GM23248 (cell line): ENCODE results near the gene PKD1. TPM values are rescaled to one million over a fixed set of nuclear protein-coding genes. Genes with fewer than 3 reads are reported as not detected.
"Not testable (repeated sequence)": the region's sequence is repeated elsewhere in the genome, so short reads cannot be mapped to it uniquely, and the experiment has no call there.

Source experiments
- DNase-seq: peaks from one replicate; pipeline ENCODE4 v3.0.0-alpha.2; 2015
- H2AFZ ChIP-seq: fragments of 200-600 bp; sonication (generic); 2 replicates; pipeline ENCODE4 v1.6.1; 2016; ENCODE audit warnings: antibody characterized with exemption
- H3F3A ChIP-seq: fragments of 200-600 bp; sonication (generic); 2 replicates; pipeline ENCODE4 v1.6.1; 2016; ENCODE audit warnings: mild to moderate bottlenecking, antibody characterized with exemption, mixed run types; ENCODE audit not compliant: insufficient read depth
- H3K27ac ChIP-seq: fragments of 200-600 bp; sonication (generic); 2 replicates; pipeline ENCODE4 v1.5.1; 2016; ENCODE audit warnings: mild to moderate bottlenecking
- H3K27me3 ChIP-seq: fragments of 200-600 bp; sonication (generic); replicated peaks from 2 replicates; pipeline ENCODE4 v1.6.1; 2016; ENCODE audit warnings: mild to moderate bottlenecking; ENCODE audit not compliant: insufficient read depth
- H3K36me3 ChIP-seq: fragments of 200-600 bp; sonication (generic); 2 replicates; pipeline ENCODE4 v1.6.1; 2016; ENCODE audit warnings: low read depth, mild to moderate bottlenecking
- H3K4me1 ChIP-seq: fragments of 200-600 bp; sonication (generic); 2 replicates; pipeline ENCODE4 v1.6.1; 2016; ENCODE audit warnings: mild to moderate bottlenecking; ENCODE audit not compliant: insufficient read depth
- H3K4me2 ChIP-seq: fragments of 200-600 bp; sonication (generic); one replicate; pipeline ENCODE4 v1.6.1; 2016; ENCODE audit warnings: mild to moderate bottlenecking; ENCODE audit not compliant: unreplicated experiment
- H3K4me3 ChIP-seq: fragments of 200-600 bp; sonication (generic); 2 replicates; pipeline ENCODE4 v1.5.1; 2016; ENCODE audit warnings: mild to moderate bottlenecking
- H3K79me2 ChIP-seq: fragments of 200-600 bp; sonication (generic); 2 replicates; pipeline ENCODE4 v1.6.1; 2016; ENCODE audit warnings: mild to moderate bottlenecking; ENCODE audit not compliant: insufficient read depth
- H3K9ac ChIP-seq: fragments of 200-600 bp; sonication (generic); 2 replicates; pipeline ENCODE4 v1.6.1; 2016; ENCODE audit warnings: mild to moderate bottlenecking
- H3K9me2 ChIP-seq: fragments of 200-600 bp; sonication (generic); 2 replicates; pipeline ENCODE4 v1.6.1; 2016; ENCODE audit warnings: mixed run types, mild to moderate bottlenecking, moderate library complexity; ENCODE audit not compliant: insufficient read depth
- H3K9me3 ChIP-seq: fragments of 200-600 bp; sonication (generic); one replicate; pipeline ENCODE4 v1.6.1; 2017; ENCODE audit warnings: low read depth
- H4K20me1 ChIP-seq: fragments of 200-600 bp; sonication (generic); 2 replicates; pipeline ENCODE4 v1.6.0; 2016; ENCODE audit not compliant: insufficient read depth
- WGBS, 2 experiments: methylation state at CpG; one replicate each; pipeline ENCODE4 v1.1.6; 2015 to 2017; ENCODE audit warnings: low lambda C conversion rate in 2 of 2, low coverage in 1 of 2; ENCODE audit errors: missing lambda C conversion rate in 2 of 2; 5-methylcytosine and 5-hydroxymethylcytosine counted together
- in situ Hi-C: fragments of 300-500 bp; cut with MboI; formaldehyde crosslinking; loops from 2 replicates; pipeline ENCODE4 v1.15.0; 2020
- polyA plus RNA-seq: library from polyadenylated mRNA; unstranded; fragments of >200 nt; fragmentation: Nextera tagmentation; extraction: Ambion mirVana; gene quantifications from 2 replicates; pipeline ENCODE4 v1.2.1, GENCODE V29; 2016
- total RNA-seq: library from RNA; depleted of rRNA; stranded (reverse); fragments of >200 nt; shearing (Covaris generic); gene quantifications from 2 replicates; pipeline ENCODE4 v1.2.3, GENCODE V29; 2014

PKD1 gene
- total and polyA plus RNA-seq, 2 experiments from 2014 or later: 48.4 to 201 TPM

DNA sequence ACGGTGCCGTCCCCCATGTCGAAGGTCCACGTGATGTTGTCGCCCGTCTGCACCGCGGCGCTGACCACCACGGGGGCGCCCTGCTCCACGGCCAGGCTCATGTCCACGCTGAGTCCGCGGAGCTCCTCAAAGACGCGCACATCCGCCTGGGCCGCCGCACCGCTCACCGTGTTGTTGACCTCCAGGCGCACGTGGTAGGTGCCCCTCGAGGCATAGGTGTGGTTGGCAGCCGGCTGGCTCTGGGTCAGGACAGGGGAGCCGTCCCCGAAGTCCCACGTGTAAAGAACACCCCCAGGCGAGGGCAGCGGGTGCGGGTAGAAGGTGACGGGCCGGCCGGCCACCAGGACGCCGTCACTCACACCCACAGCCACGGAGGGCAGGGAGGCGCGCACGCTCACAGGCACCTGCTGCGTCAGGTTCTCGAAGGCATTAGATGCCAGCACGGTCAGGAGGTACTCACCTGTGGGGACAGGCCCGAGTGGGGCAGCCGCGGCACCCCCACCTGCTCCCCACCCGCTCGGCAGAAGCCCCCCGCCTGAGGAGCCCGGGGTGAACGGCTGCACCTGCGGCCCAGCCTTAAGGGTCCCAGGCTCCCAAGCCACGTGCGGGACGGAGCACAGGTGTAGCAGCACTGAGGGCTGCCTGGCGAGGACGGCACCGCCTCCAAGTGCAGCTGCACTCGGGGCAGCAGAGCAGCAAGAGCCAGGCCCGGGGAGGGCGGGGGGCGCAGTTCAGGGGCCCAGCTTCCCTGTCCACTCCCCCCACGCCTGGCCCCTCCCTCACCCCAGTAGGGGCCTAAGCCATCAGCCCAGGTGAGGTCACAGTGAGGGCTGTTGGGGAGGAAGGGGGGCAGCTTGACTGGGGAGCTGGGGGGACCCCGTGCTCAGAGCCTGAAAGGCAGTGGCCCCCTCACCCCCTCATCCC lies 24.0 kb downstream of the PKD1 start:
- in situ Hi-C loops, H3K36me3 ChIP-seq: not testable (repeated sequence)
- peaks cover 39% of the 10 kb centered on the region for H3K79me2 ChIP-seq

DNA sequence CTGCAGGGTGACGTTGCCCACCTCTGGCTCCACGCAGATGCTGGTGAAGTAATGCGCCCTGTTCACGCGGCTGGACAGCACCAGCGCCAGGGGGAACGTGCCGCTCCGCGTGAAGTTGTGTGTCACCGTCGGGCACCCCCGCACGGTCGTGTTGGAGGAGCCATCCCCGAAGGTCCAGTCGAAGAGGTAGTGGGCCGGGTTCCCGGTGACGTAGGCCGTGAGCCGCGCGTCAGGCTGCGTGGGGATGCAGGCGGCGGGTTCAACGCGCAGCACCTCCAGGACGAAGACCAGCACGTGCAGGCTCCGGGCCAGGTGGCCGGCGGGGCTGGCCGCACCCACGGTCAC lies 24.7 kb downstream of the PKD1 start:
- WGBS, 2 experiments: 95 to 96% methylated on average over 35 to 36 of the region's 36 CpGs
- H3K4me2 ChIP-seq, DNase-seq, H4K20me1 ChIP-seq, H3K36me3 ChIP-seq, H3K9me2 ChIP-seq, H3K27ac ChIP-seq, H3K4me1 ChIP-seq, H3F3A ChIP-seq, in situ Hi-C loops, H3K9ac ChIP-seq, H3K4me3 ChIP-seq, H3K27me3 ChIP-seq, H2AFZ ChIP-seq, H3K9me3 ChIP-seq: not testable (repeated sequence)
- peaks cover 32% of the 10 kb centered on the region for H3K79me2 ChIP-seq

More for the DNA sequence above, 24.0 kb downstream of the PKD1 start:
- not testable (repeated sequence) for H2AFZ ChIP-seq, DNase-seq, H3K9me2 ChIP-seq, H3K27me3 ChIP-seq, H3K4me2 ChIP-seq, H3F3A ChIP-seq, H3K27ac ChIP-seq, H3K9me3 ChIP-seq, H3K9ac ChIP-seq, H4K20me1 ChIP-seq, H3K4me1 ChIP-seq, H3K4me3 ChIP-seq
- WGBS, 2 experiments: 95 to 97% methylated on average over 56 to 58 of the region's 65 CpGs

- H3K9me2 ChIP-seq, H3K4me1 ChIP-seq, H3K9ac ChIP-seq, in situ Hi-C loops, H3K27ac ChIP-seq, H4K20me1 ChIP-seq, H3F3A ChIP-seq, H3K4me3 ChIP-seq, DNase-seq, H3K4me2 ChIP-seq, H3K9me3 ChIP-seq, H3K36me3 ChIP-seq, H2AFZ ChIP-seq, H3K27me3 ChIP-seq: not testable (repeated sequence)
- WGBS, 2 experiments: 94% methylated on average over 36 to 43 of the region's 43 CpGs
- H3K79me2 ChIP-seq: peaks cover 29% of the 10 kb centered on the region
Measured at GRCh38 chr16:2110332-2111008, 25.2 kb downstream of the PKD1 start.

DNA sequence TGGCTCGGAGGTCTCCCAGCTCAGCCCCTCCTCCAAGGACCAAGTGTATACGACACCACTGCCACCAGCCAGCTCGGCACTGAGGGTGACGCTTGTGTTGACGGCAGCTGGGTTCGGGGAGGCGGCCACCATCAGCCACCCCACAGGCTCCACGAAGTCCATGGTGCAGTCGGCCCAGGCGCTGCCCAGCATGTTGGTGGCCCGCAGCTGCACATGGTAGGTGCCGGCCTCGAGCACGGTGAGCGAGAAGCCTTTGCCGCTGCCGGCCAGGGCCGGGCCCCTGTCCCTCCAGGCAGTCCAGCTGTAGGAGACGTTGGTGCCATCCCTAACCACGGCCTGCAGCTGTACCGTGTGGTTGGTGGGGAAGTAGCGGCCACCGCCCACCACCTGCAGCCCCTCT lies 25.8 kb downstream of the PKD1 start:
- H3K9me3 ChIP-seq, H3K9ac ChIP-seq, H3K4me1 ChIP-seq, H3K27ac ChIP-seq, H3K4me2 ChIP-seq, H3K4me3 ChIP-seq, H4K20me1 ChIP-seq, H3F3A ChIP-seq, H3K9me2 ChIP-seq, in situ Hi-C loops, H3K27me3 ChIP-seq, DNase-seq, H2AFZ ChIP-seq, H3K36me3 ChIP-seq: not testable (repeated sequence)
- WGBS, 2 experiments: 85% methylated on average over 11 to 22 of the region's 23 CpGs
- peaks cover 23% of the 10 kb centered on the region for H3K79me2 ChIP-seq

DNA sequence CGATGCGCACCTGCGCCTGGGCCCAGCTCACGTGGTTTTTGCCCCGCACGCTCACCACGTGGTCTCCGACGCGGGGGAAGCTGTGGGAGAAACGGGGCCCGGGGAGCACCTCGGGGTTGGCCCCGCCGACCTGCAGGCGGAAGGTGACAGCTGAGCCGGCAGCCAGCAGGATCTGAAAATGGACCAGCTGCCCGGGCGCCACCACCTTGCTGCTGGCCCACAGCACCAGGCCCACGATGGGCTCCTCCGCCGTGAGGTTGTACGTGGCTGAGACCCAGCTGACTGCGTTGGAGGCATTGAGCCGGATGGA lies 26.5 kb downstream of the PKD1 start:
- DNase-seq, in situ Hi-C loops, H3K9me2 ChIP-seq, H3K4me3 ChIP-seq, H3K9me3 ChIP-seq, H3K9ac ChIP-seq, H3K27me3 ChIP-seq, H4K20me1 ChIP-seq, H3F3A ChIP-seq, H3K36me3 ChIP-seq, H3K27ac ChIP-seq, H3K4me1 ChIP-seq, H3K4me2 ChIP-seq, H2AFZ ChIP-seq: not testable (repeated sequence)
- H3K79me2 ChIP-seq: peaks cover 19% of the 10 kb centered on the region; the same call in 1 of the 2 replicates
- WGBS, 2 experiments: 93 to 95% methylated on average over 18 to 22 of the region's 25 CpGs

GRCh38 chr16:2108446-2109270 lies 27.0 kb downstream of the PKD1 start:
- peaks cover 13% of the 10 kb centered on the region; the same call in 1 of the 2 replicates for H3K79me2 ChIP-seq
- H3K36me3 ChIP-seq, H3K27ac ChIP-seq, DNase-seq, in situ Hi-C loops, H3K9ac ChIP-seq, H3K27me3 ChIP-seq, H2AFZ ChIP-seq, H3K4me2 ChIP-seq, H3K4me3 ChIP-seq, H3K9me3 ChIP-seq, H3K4me1 ChIP-seq, H4K20me1 ChIP-seq, H3F3A ChIP-seq, H3K9me2 ChIP-seq: not testable (repeated sequence)
- 96 to 97% methylated on average over 67 to 73 of the region's 73 CpGs for WGBS, 2 experiments

DNA sequence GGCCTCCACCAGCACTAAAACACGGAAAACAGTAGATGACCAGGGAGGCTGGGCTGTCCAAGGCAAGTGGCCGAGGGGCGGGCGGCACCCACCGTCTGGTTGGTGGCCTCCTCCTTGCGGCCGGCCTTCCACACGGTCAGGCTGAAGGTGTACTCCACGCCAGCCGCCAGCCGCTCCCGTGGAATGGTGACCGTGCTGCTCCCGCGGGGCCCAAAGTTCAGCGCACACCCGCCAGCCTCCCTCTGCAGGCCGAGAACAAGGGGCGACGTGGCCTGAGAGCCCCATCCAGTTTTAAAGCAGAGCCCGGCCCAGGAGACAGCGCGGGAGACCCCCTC lies 27.9 kb downstream of the PKD1 start:
- H2AFZ ChIP-seq, H3K36me3 ChIP-seq, H3K4me3 ChIP-seq, H3K9ac ChIP-seq, H3K79me2 ChIP-seq, H4K20me1 ChIP-seq, H3K9me3 ChIP-seq, H3K4me1 ChIP-seq, H3K4me2 ChIP-seq, H3K9me2 ChIP-seq, in situ Hi-C loops, H3F3A ChIP-seq, H3K27me3 ChIP-seq, DNase-seq: not testable (repeated sequence)
- H3K27ac ChIP-seq: peak overlapping the region; percentile 88
- WGBS, 2 experiments: 90 to 92% methylated on average over 2 to 23 of the region's 23 CpGs
